GM21526 (cell line): ENCODE results near the gene USP28.
A peak's percentile ranks its signal among the peaks of the same experiment; 100 is the strongest.
"Not testable (repeated sequence)": the region's sequence is repeated elsewhere in the genome, so short reads cannot be mapped to it uniquely, and the experiment has no call there.

ENCODE experiments used
- ATAC-seq: cut with Tn5 transposase; IDR thresholded peaks from one replicate; pipeline ENCODE4 v1.9.1; 2021; ENCODE audit warnings: moderate library complexity; ENCODE audit not compliant: unreplicated experiment, low FRiP score

USP28 gene

DNA sequence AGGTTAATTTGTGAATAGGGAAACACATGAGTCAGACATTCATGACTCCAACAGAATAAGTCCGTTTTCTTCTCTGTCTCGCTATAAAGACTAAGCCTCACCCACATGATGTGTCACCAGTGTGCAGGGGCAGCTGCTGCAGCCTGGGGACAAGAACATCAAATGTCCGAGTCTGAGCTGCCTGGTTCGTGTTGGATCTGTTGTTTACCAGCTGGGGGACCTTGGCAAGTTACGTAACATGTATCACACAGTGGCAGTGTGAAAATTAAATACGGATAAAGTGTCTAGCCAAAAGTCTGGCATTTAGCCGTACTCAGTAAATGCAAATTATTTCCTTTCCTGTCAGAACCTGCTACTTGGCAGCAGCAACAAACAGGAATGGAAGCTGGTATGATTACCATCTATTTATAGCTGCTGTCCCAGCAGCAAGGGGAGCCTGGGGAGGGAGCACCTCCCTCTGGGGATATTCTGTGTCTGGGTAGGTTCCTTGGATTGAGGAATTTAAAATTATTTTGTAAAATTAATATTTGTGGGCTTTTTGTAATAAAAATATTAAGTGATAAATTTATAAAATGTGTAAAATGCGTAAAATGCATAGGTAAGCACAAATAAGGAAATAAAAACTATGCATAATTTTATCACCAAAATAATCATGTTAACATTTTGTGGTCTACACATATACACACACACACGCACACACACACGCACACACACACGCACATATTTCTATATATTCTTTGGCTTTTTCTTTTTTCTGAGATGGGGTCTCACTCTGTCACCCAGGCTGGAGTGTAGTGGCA, 97.1 kb downstream of the USP28 start:
- ATAC-seq = no peak

DNA sequence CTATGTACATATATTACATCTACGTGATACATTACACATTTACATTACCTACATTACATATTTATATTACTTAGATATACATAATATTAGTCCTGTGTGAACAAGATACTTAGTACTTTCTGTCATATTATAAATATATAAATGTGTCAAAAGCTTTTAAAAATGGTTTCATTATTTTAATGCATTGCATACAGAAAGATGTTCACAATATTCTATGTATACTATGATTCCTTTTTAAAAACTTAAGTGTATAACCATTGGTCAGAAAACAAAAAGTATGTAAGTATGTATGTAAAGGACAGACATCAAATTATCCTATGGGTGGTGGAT, 101.2 kb downstream of the USP28 start:
- no peak for ATAC-seq

DNA sequence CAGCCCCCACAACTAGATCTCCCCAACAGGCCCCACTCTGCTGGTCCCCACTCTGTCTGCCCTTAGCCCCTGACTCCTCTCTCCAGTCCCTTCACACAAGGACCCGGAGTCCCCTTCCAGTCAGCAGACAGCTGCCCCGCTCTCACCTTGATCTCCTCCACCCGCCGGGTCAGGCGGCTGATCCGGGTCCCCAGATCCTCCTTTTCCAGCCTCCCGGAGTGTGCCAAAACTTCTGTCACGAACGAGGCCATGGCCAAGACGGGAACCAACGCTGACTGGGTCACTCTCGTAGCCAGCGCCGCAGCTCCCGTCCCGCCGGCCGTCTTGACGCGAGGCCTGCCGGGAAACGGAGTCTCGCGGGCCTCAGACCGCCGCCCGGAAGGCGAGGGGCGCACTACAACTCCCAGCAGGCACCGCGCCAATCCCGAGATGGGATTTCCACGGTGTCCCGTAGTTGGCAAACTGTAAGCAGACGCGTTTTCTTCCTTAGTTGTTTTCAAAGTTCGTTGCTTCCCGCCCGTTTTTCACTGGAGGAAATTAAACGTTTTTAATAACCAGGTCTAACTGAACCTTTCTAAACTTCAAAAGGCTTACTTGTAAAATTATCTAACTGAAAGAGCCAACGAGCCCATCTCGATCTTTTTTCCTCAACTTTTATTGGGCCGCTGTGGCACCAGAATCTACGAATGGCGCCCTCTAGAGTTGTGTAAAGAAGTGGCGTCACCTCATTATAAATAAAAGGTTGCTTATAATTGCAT, 101.8 kb downstream of the USP28 start, which contains the start of gene ZW10:
Gene ZW10 (minus strand): TSS at position 277 of the 758 bp plus-strand sequence. CDS start 26 bp downstream, at position 251.
- ATAC-seq = peak; percentile 96

DNA sequence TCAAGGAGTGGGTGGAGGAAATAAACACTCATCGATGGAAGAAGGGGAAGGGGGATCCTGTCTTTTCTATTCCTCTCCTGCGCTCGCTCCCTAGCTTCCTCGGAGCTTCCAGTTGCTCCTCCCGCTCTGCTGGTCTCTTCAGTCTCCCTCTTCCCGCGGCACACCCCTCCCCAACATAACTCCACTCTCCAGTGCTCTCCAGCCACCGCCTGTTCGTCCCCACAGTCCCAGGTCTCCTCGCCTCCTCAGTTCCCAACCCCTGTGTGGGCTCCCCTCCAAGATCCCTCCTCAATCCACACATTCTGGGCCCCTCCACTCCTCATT, 102.3 kb downstream of the USP28 start:
- no peak for ATAC-seq

DNA sequence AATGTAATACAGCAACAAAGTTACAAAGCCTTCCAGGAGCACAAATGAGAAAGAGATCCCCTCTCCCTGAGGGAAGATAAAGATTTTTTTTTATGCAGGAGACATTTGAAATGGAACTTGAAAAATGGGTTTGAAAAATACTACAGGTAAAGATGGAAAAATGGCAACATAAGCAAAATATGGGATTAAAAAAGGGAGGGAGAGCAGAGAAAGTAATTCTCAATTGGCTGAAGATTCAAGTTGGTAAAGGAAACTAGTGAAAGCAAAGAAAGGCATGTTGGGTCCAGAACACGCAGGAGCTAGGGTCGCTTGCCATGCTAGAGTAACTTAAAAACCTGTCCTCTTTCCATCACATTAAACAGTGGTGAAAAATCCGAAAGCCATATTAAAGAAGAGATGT, 103.4 kb downstream of the USP28 start:
- no peak for ATAC-seq

DNA sequence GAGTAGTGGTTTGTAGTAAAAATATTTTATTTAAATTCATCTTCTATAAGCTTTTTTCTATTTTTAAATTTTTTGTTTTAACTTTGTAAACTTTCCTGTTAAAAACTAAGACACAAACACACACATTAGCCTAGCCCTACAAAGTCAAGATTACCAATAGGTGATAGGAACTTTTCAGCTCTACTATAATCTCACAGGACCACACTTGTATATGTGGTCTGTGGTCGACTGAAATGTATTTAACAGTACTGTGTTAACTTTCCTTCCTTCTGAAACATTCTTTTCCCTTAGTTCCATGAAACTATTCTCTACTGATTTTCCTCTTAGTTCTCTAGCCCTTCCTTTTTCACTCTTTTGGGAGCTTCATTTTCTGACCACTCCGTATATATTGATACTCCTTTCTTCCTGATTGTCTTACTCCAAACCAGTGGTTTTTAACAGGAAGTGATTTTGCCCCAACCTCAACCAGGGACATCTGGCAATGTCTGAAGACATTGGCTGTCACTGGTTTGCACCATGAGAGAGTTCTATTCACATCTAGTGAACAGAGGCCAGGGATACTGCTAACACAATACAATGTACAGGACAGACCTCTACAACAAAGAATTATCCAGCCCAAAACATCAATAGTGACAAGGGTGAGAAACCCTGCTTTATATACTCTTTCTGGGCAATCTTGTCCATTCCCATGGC, 110.7 kb downstream of the USP28 start:
- ATAC-seq = no peak

DNA sequence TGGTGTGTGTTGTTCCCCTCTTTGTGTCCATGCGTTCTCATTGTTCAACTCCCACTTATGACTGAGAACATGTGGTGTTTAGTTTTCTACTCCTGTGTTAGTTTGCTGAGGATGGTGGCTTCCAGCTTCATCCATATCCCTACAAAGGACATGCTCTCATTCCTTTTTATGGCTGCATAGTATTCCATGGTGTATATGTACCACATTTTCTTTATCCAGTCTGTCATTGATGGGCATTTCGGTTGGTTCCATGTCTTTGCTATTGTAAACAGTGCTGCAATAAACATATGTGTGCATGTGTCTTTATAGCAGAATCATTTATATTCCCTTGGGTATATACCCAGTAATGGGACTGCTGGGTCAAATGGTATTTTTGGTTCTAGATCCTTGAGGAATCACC, 112.3 kb downstream of the USP28 start:
- ATAC-seq = not testable (repeated sequence)

DNA sequence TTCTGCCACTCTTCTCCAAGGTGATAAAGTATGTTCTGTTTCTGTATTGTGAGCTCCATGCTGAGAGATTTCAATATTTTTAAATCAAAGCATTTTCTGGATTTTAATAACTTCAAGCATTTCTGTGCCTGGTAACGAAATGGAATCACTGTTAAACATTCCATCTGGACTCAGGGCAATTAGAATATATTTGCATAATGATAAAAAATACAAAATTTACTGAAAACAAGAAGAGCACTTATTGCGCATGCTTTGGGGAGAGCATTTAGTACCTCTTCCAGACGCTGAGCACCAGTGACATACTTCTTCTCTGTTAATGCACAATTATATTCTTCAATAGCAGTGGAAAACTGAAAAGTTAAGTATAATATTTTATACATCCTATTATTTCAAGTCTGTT, 115.1 kb downstream of the USP28 start:
- no peak for ATAC-seq

DNA sequence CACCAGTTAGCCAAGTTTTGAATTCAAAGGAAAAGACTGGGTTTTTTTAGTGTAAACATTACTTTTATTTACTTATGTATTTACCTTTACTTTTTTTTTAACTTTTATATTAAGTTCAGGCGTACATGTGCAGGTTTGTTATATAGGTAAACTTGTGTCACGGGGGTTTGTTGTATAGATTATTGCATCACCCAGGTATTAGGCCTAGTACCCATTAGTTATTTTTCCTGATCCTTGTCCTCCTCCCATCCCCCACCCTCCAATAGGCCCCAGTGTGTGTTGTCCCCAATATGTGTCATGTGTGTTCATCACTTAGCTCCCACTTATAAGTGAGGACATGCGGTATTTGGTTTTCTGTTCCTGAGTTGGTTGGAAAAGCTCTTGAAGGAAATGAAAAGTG, 122.4 kb downstream of the USP28 start:
- no peak for ATAC-seq
